SK-N-SH treated with all-trans-retinoic acid at 6 μM for 48 hours (cell line): Measurements from ENCODE around the gene GPR156.

Experiments
- ATAC-seq: fragments of 200-7000 bp; cut with Tn5 transposase; 3 replicates; pipeline ENCODE4 v1.9.1; 2020; ENCODE audit warnings: mild to moderate bottlenecking, moderate library complexity
- ARNTL ChIP-seq: fragments of 450-650 bp; formaldehyde crosslinking; IDR thresholded peaks from 2 replicates; pipeline ENCODE4 v1.5.0; 2020; ENCODE audit warnings: low read depth, mild to moderate bottlenecking, moderate library complexity, borderline replicate concordance
- CSDC2 ChIP-seq: fragments of 250-450 bp; sonication (Bioruptor Pico); IDR thresholded peaks from 2 replicates; pipeline ENCODE4 v1.5.0; 2020; ENCODE audit warnings: mild to moderate bottlenecking, moderate library complexity
- ESRRG ChIP-seq: fragments of 250-450 bp; sonication (Bioruptor Pico); IDR thresholded peaks from 2 replicates; pipeline ENCODE4 v1.6.1; 2021; ENCODE audit warnings: mild to moderate bottlenecking
- GLIS3 ChIP-seq: fragments of 250-450 bp; sonication (Bioruptor Pico); IDR thresholded peaks from 2 replicates; pipeline ENCODE4 v1.5.0; 2020; ENCODE audit warnings: mild to moderate bottlenecking, moderate library complexity
- ISL1 ChIP-seq: fragments of 250-450 bp; sonication (Bioruptor Pico); IDR thresholded peaks from 2 replicates; pipeline ENCODE4 v2.1.2; 2022; ENCODE audit warnings: mild to moderate bottlenecking, moderate library complexity
- OSR1 ChIP-seq: fragments of 250-450 bp; sonication (Bioruptor Pico); IDR thresholded peaks from 2 replicates; pipeline ENCODE4 v1.8.0; 2022; ENCODE audit warnings: moderate library complexity, mild to moderate bottlenecking, inconsistent platforms
- PPARA ChIP-seq: fragments of 250-450 bp; sonication (Bioruptor Pico); IDR thresholded peaks from 2 replicates; pipeline ENCODE4 v1.5.0; 2020; ENCODE audit warnings: mild to moderate bottlenecking, borderline replicate concordance
- RARB ChIP-seq: fragments of 250-450 bp; sonication (Bioruptor Pico); IDR thresholded peaks from 2 replicates; pipeline ENCODE4 v1.8.0; 2021; ENCODE audit warnings: mild to moderate bottlenecking, moderate library complexity
- SNAI2 ChIP-seq: fragments of 250-450 bp; sonication (Bioruptor Pico); IDR thresholded peaks from 2 replicates; pipeline ENCODE4 v1.5.0; 2020; ENCODE audit warnings: mild to moderate bottlenecking, moderate library complexity
- TCF4 ChIP-seq: fragments of 250-450 bp; sonication (Bioruptor Pico); IDR thresholded peaks from 2 replicates; pipeline ENCODE4 v1.8.0; 2021; ENCODE audit warnings: mild to moderate bottlenecking, moderate library complexity, borderline replicate concordance
- TOX ChIP-seq: fragments of 250-450 bp; sonication (Bioruptor Pico); IDR thresholded peaks from 2 replicates; pipeline ENCODE4 v1.8.0; 2021; ENCODE audit warnings: mild to moderate bottlenecking, moderate library complexity, borderline replicate concordance
- ZFP3 ChIP-seq: fragments of 250-450 bp; sonication (Bioruptor Pico); IDR thresholded peaks from 2 replicates; pipeline ENCODE4 v1.5.0; 2020; ENCODE audit warnings: mild to moderate bottlenecking, moderate library complexity
- ZFP30 ChIP-seq: fragments of 450-650 bp; formaldehyde crosslinking; IDR thresholded peaks from 2 replicates; pipeline ENCODE4 v1.5.0; 2022; ENCODE audit warnings: mild to moderate bottlenecking, moderate library complexity
- ZNF70 ChIP-seq: fragments of 450-650 bp; formaldehyde crosslinking; IDR thresholded peaks from 2 replicates; pipeline ENCODE4 v1.5.0; 2020; ENCODE audit warnings: mild to moderate bottlenecking, moderate library complexity
- ZNF8 ChIP-seq: fragments of 450-650 bp; formaldehyde crosslinking; IDR thresholded peaks from 2 replicates; pipeline ENCODE4 v1.5.0; 2020; ENCODE audit warnings: mild to moderate bottlenecking, moderate library complexity
- TF ChIP-seq, protein P1 (sequence below): fragments of 250-450 bp; sonication (Bioruptor Pico); IDR thresholded peaks from 2 replicates; pipeline ENCODE4 v1.5.1; 2021; ENCODE audit warnings: mild to moderate bottlenecking, moderate library complexity
- TF ChIP-seq, protein P2 (sequence below): fragments of 250-450 bp; sonication (Bioruptor Pico); IDR thresholded peaks from 2 replicates; pipeline ENCODE4 v1.5.1; 2020; ENCODE audit warnings: low read depth, mild to moderate bottlenecking, moderate library complexity
- TF ChIP-seq, protein P3 (sequence below): fragments of 250-450 bp; sonication (Bioruptor Pico); IDR thresholded peaks from 2 replicates; pipeline ENCODE4 v1.5.0; 2020; ENCODE audit warnings: mild to moderate bottlenecking, moderate library complexity
- TF ChIP-seq, protein P4 (sequence below): fragments of 250-450 bp; sonication (Bioruptor Pico); IDR thresholded peaks from 2 replicates; pipeline ENCODE4 v1.8.0; 2021; ENCODE audit warnings: low read depth, mild to moderate bottlenecking, moderate library complexity, borderline replicate concordance
- TF ChIP-seq, protein P5 (sequence below): fragments of 250-450 bp; sonication (Bioruptor Pico); IDR thresholded peaks from 2 replicates; pipeline ENCODE4 v1.8.0; 2020; ENCODE audit warnings: mild to moderate bottlenecking, moderate library complexity, borderline replicate concordance

The GPR156 gene

DNA sequence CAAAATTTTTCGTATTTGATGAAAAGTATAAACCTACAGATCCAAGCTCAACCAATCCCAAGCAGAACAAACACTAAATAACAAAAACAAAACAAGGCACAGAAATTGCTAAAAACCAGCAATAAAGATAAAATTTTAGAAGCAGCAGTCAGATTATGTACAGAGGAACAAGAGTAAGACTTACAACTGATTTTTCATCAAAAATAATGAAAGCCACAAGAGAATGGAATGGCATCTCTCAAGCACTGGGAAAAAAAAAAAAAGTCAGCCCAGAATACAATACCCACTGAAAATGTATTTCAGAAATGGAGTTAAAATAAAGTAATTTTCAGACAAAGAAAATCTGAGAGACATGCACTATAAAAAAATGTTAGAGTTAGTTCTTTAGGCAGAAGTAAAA lies 27.0 kb downstream of the GPR156 start:
- ATAC-seq: no peak
- no peak for TF ChIP-seq ZFP30 (CRISPR knock-in tag)
- TF ChIP-seq ISL1 (CRISPR knock-in tag): no peak
- TF ChIP-seq ZNF70 (CRISPR knock-in tag): no peak
- TF ChIP-seq TOX (CRISPR knock-in tag): no peak
- TF ChIP-seq, protein P1, sequence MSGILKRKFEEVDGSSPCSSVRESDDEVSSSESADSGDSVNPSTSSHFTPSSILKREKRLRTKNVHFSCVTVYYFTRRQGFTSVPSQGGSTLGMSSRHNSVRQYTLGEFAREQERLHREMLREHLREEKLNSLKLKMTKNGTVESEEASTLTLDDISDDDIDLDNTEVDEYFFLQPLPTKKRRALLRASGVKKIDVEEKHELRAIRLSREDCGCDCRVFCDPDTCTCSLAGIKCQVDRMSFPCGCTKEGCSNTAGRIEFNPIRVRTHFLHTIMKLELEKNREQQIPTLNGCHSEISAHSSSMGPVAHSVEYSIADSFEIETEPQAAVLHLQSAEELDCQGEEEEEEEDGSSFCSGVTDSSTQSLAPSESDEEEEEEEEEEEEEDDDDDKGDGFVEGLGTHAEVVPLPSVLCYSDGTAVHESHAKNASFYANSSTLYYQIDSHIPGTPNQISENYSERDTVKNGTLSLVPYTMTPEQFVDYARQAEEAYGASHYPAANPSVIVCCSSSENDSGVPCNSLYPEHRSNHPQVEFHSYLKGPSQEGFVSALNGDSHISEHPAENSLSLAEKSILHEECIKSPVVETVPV (CRISPR knock-in tag): no peak
- TF ChIP-seq PPARA (CRISPR knock-in tag): no peak
- TF ChIP-seq ESRRG (CRISPR knock-in tag): no peak
- TF ChIP-seq, protein P2, sequence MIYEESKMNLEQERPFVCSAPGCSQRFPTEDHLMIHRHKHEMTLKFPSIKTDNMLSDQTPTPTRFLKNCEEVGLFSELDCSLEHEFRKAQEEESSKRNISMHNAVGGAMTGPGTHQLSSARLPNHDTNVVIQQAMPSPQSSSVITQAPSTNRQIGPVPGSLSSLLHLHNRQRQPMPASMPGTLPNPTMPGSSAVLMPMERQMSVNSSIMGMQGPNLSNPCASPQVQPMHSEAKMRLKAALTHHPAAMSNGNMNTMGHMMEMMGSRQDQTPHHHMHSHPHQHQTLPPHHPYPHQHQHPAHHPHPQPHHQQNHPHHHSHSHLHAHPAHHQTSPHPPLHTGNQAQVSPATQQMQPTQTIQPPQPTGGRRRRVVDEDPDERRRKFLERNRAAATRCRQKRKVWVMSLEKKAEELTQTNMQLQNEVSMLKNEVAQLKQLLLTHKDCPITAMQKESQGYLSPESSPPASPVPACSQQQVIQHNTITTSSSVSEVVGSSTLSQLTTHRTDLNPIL (CRISPR knock-in tag): no peak
- no peak for TF ChIP-seq ZNF8

DNA sequence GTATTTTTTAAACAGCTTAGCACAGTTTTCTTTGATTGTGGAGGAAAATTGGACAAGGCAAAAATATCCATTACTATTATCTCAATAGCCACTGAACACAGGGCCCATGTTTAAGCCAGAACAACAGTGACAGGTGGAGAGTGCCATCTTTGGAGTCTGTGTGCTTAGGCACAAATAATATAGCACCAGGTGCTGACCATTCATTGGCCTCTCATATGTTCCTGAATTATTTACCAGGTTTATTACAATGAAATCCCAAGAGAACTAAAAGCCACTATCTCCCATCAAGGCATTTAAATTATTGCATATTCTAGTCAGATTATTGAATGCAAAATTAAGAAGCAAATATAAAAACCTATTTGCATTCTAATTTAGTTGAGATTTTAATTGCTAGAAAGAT lies 39.6 kb downstream of the GPR156 start:
- TF ChIP-seq ARNTL (no peak), RARB (CRISPR knock-in tag) (no peak), ZNF8 (no peak)
- ATAC-seq: no peak

DNA sequence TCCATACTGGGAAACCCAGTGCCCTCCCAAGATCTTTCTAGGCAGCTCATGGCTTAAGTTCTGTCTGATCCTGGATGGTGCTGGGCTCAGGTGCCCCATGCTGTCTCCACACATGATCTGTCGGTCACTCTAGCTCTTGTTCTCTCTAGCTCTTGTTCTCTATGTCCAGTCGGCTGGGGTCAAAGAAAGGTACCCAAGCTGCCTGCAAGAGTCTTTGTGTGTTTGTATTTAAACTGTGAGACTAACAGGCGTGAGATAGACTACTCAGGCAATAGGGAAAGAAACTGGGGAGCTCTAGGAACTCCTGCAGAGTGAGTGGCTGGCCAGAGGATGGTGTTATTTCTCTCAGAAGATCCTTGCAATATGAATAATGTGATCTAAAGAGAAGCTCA lies 40.2 kb downstream of the GPR156 start:
- TF ChIP-seq OSR1 (CRISPR knock-in tag) (no peak), ZNF70 (CRISPR knock-in tag) (no peak), ZFP30 (CRISPR knock-in tag) (no peak), ZFP3 (CRISPR knock-in tag) (no peak), ISL1 (CRISPR knock-in tag) (no peak), ZNF8 (no peak), RARB (CRISPR knock-in tag) (no peak), PPARA (CRISPR knock-in tag) (no peak), TOX (CRISPR knock-in tag) (no peak), ARNTL (no peak), SNAI2 (CRISPR knock-in tag) (no peak), GLIS3 (CRISPR knock-in tag) (no peak), CSDC2 (CRISPR knock-in tag) (no peak), TCF4 (CRISPR knock-in tag) (no peak)
- TF ChIP-seq, protein P3, sequence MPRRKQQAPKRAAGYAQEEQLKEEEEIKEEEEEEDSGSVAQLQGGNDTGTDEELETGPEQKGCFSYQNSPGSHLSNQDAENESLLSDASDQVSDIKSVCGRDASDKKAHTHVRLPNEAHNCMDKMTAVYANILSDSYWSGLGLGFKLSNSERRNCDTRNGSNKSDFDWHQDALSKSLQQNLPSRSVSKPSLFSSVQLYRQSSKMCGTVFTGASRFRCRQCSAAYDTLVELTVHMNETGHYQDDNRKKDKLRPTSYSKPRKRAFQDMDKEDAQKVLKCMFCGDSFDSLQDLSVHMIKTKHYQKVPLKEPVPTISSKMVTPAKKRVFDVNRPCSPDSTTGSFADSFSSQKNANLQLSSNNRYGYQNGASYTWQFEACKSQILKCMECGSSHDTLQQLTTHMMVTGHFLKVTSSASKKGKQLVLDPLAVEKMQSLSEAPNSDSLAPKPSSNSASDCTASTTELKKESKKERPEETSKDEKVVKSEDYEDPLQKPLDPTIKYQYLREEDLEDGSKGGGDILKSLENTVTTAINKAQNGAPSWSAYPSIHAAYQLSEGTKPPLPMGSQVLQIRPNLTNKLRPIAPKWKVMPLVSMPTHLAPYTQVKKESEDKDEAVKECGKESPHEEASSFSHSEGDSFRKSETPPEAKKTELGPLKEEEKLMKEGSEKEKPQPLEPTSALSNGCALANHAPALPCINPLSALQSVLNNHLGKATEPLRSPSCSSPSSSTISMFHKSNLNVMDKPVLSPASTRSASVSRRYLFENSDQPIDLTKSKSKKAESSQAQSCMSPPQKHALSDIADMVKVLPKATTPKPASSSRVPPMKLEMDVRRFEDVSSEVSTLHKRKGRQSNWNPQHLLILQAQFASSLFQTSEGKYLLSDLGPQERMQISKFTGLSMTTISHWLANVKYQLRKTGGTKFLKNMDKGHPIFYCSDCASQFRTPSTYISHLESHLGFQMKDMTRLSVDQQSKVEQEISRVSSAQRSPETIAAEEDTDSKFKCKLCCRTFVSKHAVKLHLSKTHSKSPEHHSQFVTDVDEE (CRISPR knock-in tag): no peak
- TF ChIP-seq, protein P4, sequence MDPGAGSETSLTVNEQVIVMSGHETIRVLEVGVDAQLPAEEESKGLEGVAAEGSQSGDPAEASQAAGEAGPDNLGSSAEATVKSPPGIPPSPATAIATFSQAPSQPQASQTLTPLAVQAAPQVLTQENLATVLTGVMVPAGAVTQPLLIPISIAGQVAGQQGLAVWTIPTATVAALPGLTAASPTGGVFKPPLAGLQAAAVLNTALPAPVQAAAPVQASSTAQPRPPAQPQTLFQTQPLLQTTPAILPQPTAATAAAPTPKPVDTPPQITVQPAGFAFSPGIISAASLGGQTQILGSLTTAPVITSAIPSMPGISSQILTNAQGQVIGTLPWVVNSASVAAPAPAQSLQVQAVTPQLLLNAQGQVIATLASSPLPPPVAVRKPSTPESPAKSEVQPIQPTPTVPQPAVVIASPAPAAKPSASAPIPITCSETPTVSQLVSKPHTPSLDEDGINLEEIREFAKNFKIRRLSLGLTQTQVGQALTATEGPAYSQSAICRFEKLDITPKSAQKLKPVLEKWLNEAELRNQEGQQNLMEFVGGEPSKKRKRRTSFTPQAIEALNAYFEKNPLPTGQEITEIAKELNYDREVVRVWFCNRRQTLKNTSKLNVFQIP (CRISPR knock-in tag): no peak
- TF ChIP-seq, protein P5, sequence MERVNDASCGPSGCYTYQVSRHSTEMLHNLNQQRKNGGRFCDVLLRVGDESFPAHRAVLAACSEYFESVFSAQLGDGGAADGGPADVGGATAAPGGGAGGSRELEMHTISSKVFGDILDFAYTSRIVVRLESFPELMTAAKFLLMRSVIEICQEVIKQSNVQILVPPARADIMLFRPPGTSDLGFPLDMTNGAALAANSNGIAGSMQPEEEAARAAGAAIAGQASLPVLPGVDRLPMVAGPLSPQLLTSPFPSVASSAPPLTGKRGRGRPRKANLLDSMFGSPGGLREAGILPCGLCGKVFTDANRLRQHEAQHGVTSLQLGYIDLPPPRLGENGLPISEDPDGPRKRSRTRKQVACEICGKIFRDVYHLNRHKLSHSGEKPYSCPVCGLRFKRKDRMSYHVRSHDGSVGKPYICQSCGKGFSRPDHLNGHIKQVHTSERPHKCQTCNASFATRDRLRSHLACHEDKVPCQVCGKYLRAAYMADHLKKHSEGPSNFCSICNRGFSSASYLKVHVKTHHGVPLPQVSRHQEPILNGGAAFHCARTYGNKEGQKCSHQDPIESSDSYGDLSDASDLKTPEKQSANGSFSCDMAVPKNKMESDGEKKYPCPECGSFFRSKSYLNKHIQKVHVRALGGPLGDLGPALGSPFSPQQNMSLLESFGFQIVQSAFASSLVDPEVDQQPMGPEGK (CRISPR knock-in tag): no peak
- TF ChIP-seq, protein P2 (CRISPR knock-in tag): no peak
- TF ChIP-seq, all 23 proteins: peak for 0
- no peak for ATAC-seq
